Sciatic nerve (tissue), 2 donors: ENCODE measurements around the gene ME2. TPM values are rescaled to one million over a fixed set of nuclear protein-coding genes. Genes with fewer than 3 reads are reported as not detected.
"Not testable (repeated sequence)": the region's sequence is repeated elsewhere in the genome, so short reads cannot be mapped to it uniquely, and the experiment has no call there.

Experiments
- ATAC-seq: fragments of 200-7000 bp; cut with Tn5 transposase; one replicate; pipeline ENCODE4 v1.9.1; 2020; ENCODE audit warnings: mild to moderate bottlenecking, moderate library complexity
- DNase-seq: peaks from one replicate; pipeline ENCODE4 v3.0.0-alpha.2; 2020; ENCODE audit warnings: low spot score
- intact Hi-C: fragments of 100-400 bp; cut with DNase I; formaldehyde crosslinking; loops from one replicate; pipeline ENCODE4 v1.14.2; 2022
- total RNA-seq: library from RNA; stranded (reverse); fragmentation: NEBNext Ultra II Directional; extraction: Animal tissue kit (Norgen Biotek cat#: 25700); gene quantifications from one replicate; pipeline ENCODE4 v1.2.1, GENCODE V29; 2021
- donor health status: DM: no; HTN: no; CAD: no.
- donor health status: DM: no; HTN: no; CAD: no.

The ME2 gene
- total RNA-seq = 37.1 TPM

DNA sequence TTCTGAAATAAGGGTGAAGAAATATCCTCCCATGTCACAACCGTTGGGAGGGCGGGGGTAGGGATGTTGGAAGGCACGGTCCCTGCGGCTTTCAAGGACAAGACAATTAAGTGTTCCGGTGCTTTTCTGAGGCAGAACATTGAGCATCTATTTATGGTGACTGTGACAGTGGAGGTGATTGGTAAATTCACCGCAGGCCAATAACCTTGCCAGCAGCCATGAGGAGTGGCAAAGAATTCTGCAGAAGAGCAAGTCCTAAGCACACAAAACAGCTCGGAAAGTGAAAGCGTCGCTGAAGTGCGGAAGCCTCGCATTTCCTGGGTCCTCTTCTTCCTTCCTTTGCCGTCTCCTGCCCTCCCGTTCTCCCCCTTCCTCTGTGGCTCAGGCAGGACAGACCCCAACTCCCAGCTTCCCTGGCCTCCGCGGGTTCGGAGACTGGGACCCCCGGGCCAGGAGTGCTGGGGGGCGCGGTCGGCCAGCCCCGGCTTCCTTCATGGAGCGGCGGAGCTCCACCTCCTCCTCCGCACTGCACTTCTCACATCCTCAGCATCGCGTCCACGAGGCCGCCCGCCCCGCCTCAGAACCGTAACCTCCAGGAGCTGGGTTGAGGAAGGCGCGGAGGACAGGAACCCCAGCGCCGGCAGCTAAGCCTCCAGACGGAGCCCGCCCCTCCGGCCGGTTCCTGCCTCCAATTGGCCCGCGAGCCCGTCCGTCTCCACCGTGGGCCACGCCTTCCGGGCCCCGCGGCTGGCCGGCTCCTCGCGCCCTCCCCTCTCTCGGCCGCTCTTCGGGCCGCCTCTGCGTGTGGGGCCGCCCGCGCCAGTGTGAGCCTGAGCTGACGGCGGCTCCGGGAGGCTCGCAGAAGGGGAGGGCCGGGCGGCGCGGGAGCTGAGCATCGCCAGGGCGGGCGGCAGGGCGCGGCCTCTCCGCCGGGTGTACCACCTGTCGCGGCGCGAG, at the start of gene ME2:
Gene ME2, plus strand, starts transcription at position 774 of the 957 bp plus-strand sequence. CDS start 16,703 bp downstream, outside the sequence.
- ATAC-seq (peak; percentile 100), DNase-seq (peak; percentile 92)
- intact Hi-C loops = no loop called here

GRCh38 chr18:50829644-50830043, 49.3 kb upstream of the ME2 start:
- intact Hi-C loops = no loop called here
- ATAC-seq = no peak

GRCh38 chr18:50830544-50830943, 48.4 kb upstream of the ME2 start:
- DNase-seq (no peak), ATAC-seq (peak; percentile 72)
- intact Hi-C loops = no loop called here

More at GRCh38 chr18:50829644-50830043, 49.3 kb upstream of the ME2 start:
- no peak for DNase-seq

DNA sequence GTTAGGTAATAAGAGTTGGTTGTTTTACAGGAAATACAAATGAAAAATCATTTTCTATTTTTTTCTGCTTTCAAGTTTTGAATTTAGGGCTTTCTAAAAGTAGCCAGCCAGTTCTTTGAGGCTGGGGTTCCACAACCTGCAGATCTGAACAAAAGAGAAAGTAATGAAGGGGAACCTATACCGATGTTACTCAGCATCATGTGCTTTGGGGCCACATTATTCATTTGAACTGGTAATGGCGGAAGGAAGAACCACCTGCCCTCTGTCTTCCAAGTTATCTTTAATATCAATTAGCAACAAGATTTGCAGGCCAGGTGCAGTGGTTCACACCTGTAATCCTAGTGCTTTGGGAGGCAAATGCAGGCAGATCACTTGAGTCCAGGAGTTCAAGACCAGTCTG, 46.2 kb upstream of the ME2 start:
- intact Hi-C loops = no loop called here
- no peak for ATAC-seq
- no peak for DNase-seq

- DNase-seq, ATAC-seq, intact Hi-C loops: not testable (repeated sequence)
Measured at GRCh38 chr18:50833496-50833895, 45.4 kb upstream of the ME2 start.

- ATAC-seq (no peak), DNase-seq (no peak)
- intact Hi-C loops = no loop called here
Measured at GRCh38 chr18:50836521-50836957, 42.4 kb upstream of the ME2 start.

DNA sequence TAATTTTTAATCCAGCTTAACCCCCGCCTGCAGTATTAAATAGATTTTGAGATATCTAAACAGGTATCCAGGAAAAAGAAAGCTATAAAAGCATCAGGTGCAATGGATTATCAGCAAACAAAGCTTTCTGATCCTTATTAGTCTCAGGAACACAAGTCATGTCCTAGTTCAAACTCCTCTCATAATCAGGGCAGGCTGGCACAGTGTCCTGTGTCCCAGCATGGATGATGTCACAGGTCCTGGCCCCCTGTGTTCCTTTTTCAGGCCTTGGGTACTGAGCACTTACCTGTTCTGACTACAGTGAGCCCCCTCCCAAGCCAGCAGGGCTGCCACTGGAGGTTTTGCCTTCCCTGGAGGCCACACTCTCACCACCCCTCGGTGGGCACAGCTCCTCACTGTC, 39.6 kb upstream of the ME2 start:
- ATAC-seq (no peak), DNase-seq (no peak)
- intact Hi-C loops = no loop called here

DNA sequence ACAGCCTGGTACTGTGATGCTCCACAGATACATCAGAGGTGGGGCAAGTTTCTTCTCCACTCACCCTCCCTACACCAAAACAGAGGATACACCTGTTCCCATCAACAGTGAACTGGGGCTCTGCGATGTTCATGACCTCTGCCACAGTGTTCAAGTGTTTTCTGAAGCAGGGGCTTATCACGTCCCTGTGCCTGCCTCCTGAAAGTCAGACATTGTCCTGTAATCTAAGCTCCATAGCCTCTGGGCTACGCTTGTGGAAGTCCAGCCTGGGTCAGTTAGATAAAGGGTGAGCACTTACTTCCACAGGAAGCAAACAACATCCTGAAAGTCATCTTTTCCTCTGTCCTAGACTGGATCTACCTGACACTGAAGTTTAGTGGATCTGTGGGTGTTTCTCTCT, 38.9 kb upstream of the ME2 start:
- intact Hi-C loops = no loop called here
- no peak for DNase-seq
- no peak for ATAC-seq

DNA sequence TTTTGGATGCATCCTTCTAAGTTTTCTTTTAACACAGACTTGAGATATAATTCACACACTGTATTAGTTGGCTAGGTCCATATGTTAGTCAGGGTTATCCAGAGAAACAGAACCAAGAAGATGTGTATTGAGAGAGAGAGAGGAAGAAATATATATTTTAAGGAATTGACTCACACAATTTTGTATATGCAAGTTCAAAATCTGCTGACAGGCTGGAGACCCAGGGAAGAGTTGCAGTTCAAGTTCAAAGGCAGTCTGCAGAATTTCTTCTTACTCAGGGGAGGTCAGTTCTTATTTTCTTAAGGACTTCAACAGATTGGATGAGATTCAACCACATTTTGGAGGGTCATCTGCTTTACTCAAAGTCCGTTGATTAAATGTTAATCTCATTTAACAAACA, 36.1 kb upstream of the ME2 start:
- no peak for ATAC-seq
- intact Hi-C loops = no loop called here

GRCh38 chr18:50844554-50844953, 34.4 kb upstream of the ME2 start:
- intact Hi-C loops = no loop called here
- DNase-seq = no peak
- ATAC-seq = no peak

More for the DNA sequence above, 36.1 kb upstream of the ME2 start:
- DNase-seq = no peak

- ATAC-seq = no peak
- DNase-seq = no peak
- intact Hi-C loops = no loop called here
Measured at GRCh38 chr18:50844960-50845359, 34.0 kb upstream of the ME2 start.

GRCh38 chr18:50847192-50847591, 31.7 kb upstream of the ME2 start:
- no peak for DNase-seq
- intact Hi-C loops = no loop called here
- no peak for ATAC-seq

- ATAC-seq (no peak), DNase-seq (no peak)
- intact Hi-C loops = no loop called here
Measured at GRCh38 chr18:50848061-50848551, 30.8 kb upstream of the ME2 start.

DNA sequence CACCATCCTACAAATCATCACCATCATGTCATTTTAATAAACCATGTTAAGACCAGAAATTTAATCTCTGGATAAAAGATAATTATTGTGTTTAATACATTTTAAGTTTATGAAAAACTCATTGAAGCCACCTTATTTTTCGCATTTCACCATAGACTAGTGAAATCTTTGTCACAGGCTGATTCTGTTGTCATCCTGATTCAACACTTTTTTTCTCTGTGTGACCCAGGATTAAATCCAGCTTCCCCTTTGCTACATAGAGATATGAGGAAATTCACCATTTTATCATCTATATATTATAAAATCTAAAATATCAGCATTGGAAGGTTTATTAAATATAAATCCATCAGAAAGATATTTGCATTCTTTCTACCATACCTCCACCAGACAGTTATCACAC, 29.9 kb upstream of the ME2 start:
- DNase-seq (no peak), ATAC-seq (no peak)
- intact Hi-C loops = no loop called here

- no peak for ATAC-seq
- DNase-seq = no peak
- intact Hi-C loops = no loop called here
Measured at GRCh38 chr18:50849419-50849821, 29.5 kb upstream of the ME2 start.

- intact Hi-C loops = no loop called here
- DNase-seq = no peak
- ATAC-seq = no peak
Measured at GRCh38 chr18:50850307-50851065, 28.4 kb upstream of the ME2 start.

GRCh38 chr18:50853863-50854271, 25.1 kb upstream of the ME2 start:
- ATAC-seq = peak; percentile 64
- no peak for DNase-seq
- intact Hi-C loops = no loop called here

- no peak for ATAC-seq
- intact Hi-C loops = no loop called here
- DNase-seq = no peak
Measured at GRCh38 chr18:50855976-50856757, 22.8 kb upstream of the ME2 start.

DNA sequence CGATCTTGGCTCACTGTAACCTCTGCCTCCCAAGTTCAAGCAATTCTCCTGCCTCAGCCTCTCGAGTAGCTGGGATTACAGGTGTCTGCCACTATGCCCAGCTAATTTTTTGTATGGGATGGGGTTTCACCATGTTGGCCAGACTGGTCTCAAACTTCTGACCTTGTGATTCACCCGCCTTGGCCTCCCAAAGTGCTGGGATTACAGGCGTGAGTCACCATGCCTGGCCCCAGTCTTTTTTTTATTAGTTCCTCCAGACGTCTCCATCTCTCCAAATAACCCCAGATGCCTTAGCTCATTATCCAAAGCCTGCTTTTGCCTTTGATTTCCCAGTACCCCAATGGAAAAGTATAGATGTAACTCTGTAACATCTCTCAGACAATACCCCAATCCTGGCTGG, 21.8 kb upstream of the ME2 start:
- ATAC-seq, DNase-seq, intact Hi-C loops: not testable (repeated sequence)
